HL-60 (cell line): ENCODE results near the gene SDF4.

Experiments
- DNase-seq, 2 experiments: peaks; one replicate each; pipeline ENCODE4 v3.0.0-alpha.2; 2010 to 2020; ENCODE audit warnings: low read depth in 1 of 2, low spot score in 1 of 2
- H3K27ac ChIP-seq: fragments of 250-450 bp; sonication (Bioruptor Pico); replicated peaks from 2 replicates; pipeline ENCODE4 v1.5.1; 2020; ENCODE audit warnings: mild to moderate bottlenecking, moderate library complexity
- H3K27me3 ChIP-seq: fragments of 250-450 bp; sonication (Bioruptor Pico); 2 replicates; pipeline ENCODE4 v1.5.1; 2021; ENCODE audit warnings: mild to moderate bottlenecking, moderate library complexity; ENCODE audit not compliant: insufficient read depth, poor library complexity, severe bottlenecking
- H3K4me3 ChIP-seq: replicated peaks from 2 replicates; pipeline ENCODE4 v1.5.1; 2011; ENCODE audit warnings: mild to moderate bottlenecking, control low read depth, low read length; ENCODE audit not compliant: insufficient read depth
- CTCF ChIP-seq: IDR thresholded peaks from one replicate; pipeline ENCODE4 v1.5.1; 2011; ENCODE audit warnings: low read length, control low read depth, inconsistent platforms; ENCODE audit not compliant: insufficient read depth
- GABPA ChIP-seq: IDR thresholded peaks from 2 replicates; pipeline ENCODE4 v1.6.1; 2012; ENCODE audit warnings: low read depth
- POLR2AphosphoS5 ChIP-seq: IDR thresholded peaks from 2 replicates; pipeline ENCODE4 v1.6.1; 2012; ENCODE audit warnings: low read depth
- REST ChIP-seq: IDR thresholded peaks from 2 replicates; pipeline ENCODE4 v1.6.1; 2012; ENCODE audit warnings: low read depth; ENCODE audit not compliant: insufficient replicate concordance
- SPI1 ChIP-seq: IDR thresholded peaks from 2 replicates; pipeline ENCODE4 v1.6.1; 2012; ENCODE audit warnings: low read depth, mild to moderate bottlenecking, borderline replicate concordance

Gene SDF4

GRCh38 chr1:1235016-1235744, 3.4 kb upstream of the SDF4 start:
- no peak for TF ChIP-seq CTCF
- TF ChIP-seq SPI1 = no peak
- no peak for TF ChIP-seq REST
- no peak; the same call in 1 of the 2 replicates for TF ChIP-seq POLR2AphosphoS5
- no peak for TF ChIP-seq GABPA
- H3K27ac ChIP-seq = no peak overlapping the region
- no peak for DNase-seq
- peaks cover 18% of the 10 kb centered on the region for H3K27me3 ChIP-seq
- H3K4me3 ChIP-seq = no peak overlapping the region

- TF ChIP-seq REST (no peak), POLR2AphosphoS5 (no peak; the same call in 1 of the 2 replicates), SPI1 (no peak), GABPA (no peak), CTCF (no peak)
- no peak overlapping the region for H3K27ac ChIP-seq
- H3K4me3 ChIP-seq = no peak overlapping the region
- peaks cover 18% of the 10 kb centered on the region for H3K27me3 ChIP-seq
- DNase-seq = no peak
Observed at GRCh38 chr1:1234180-1234808, 2.5 kb upstream of the SDF4 start.

GRCh38 chr1:1233567-1233892, 1.7 kb upstream of the SDF4 start:
- Histone ChIP-seq H3K27me3 (peaks cover 16% of the 10 kb centered on the region), H3K4me3 (no peak overlapping the region), H3K27ac (no peak overlapping the region)
- DNase-seq = no peak
- no peak for TF ChIP-seq POLR2AphosphoS5

GRCh38 chr1:1232796-1233566, 1.2 kb upstream of the SDF4 start:
- no peak overlapping the region for H3K27ac ChIP-seq
- DNase-seq = no peak
- TF ChIP-seq SPI1 (no peak), REST (no peak), CTCF (no peak), POLR2AphosphoS5 (no peak), GABPA (no peak)
- peaks cover 10% of the 10 kb centered on the region for H3K27me3 ChIP-seq
- peak overlapping the region; percentile 15 for H3K4me3 ChIP-seq
